Parathyroid adenoma (tissue), 2 donors: Measurements from ENCODE around the gene PRKCE.

Experiments
- H2AFZ ChIP-seq: fragments of 300-600 bp; sonication (generic); one replicate; pipeline ENCODE4 v1.7.0; 2017; ENCODE audit warnings: antibody characterized with exemption, mild to moderate bottlenecking
- H3K27ac ChIP-seq: fragments of 300-600 bp; sonication (generic); one replicate; pipeline ENCODE4 v1.7.0; 2017
- H3K27me3 ChIP-seq: fragments of 300-600 bp; sonication (generic); one replicate; pipeline ENCODE4 v1.7.0; 2017; ENCODE audit warnings: low read length; ENCODE audit not compliant: control insufficient read depth, insufficient read depth
- H3K36me3 ChIP-seq: fragments of 300-600 bp; sonication (generic); one replicate; pipeline ENCODE4 v1.7.0; 2017; ENCODE audit warnings: low read length; ENCODE audit not compliant: control insufficient read depth, insufficient read depth
- H3K4me1 ChIP-seq: fragments of 300-600 bp; sonication (generic); one replicate; pipeline ENCODE4 v1.7.0; 2017; ENCODE audit warnings: control low read depth
- H3K4me2 ChIP-seq: fragments of 300-600 bp; sonication (generic); one replicate; pipeline ENCODE4 v1.7.0; 2017; ENCODE audit warnings: low read length
- H3K4me3 ChIP-seq: fragments of 300-600 bp; sonication (generic); one replicate; pipeline ENCODE4 v1.7.0; 2017; ENCODE audit warnings: low read depth, low read length
- H3K79me2 ChIP-seq: fragments of 300-600 bp; sonication (generic); one replicate; pipeline ENCODE4 v1.7.0; 2017; ENCODE audit warnings: control low read depth
- H3K9ac ChIP-seq: fragments of 300-600 bp; sonication (generic); one replicate; pipeline ENCODE4 v1.7.0; 2017; ENCODE audit warnings: mild to moderate bottlenecking
- H3K9me3 ChIP-seq: fragments of 300-600 bp; sonication (generic); one replicate; pipeline ENCODE4 v1.7.0; 2017; ENCODE audit warnings: low read length; ENCODE audit not compliant: control insufficient read depth
- CTCF ChIP-seq: fragments of 300-600 bp; sonication (generic); IDR thresholded peaks from one replicate; pipeline ENCODE4 v1.7.0; 2017; ENCODE audit warnings: antibody characterized with exemption, mild to moderate bottlenecking
- donor health status: primary hyperparathyroidism.

The PRKCE gene

DNA sequence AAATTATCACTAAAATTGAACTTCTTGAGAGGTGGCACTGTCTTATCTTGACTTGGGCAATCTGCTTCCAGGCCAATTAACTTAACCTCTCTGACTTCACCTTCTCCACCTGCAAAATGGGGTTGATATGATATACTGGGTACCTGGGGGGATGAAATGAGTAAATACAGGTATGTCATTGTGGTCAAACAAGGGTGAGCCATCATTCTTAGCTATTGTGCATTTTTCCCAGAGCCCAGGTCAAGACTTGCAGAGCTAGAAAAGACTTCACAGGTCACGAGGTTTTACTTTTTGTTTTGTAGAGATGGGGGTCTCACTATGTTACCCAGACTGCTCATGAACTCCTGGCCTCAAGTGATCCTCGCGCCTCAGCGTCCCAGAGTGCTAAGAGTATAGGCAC, 145.0 kb downstream of the PRKCE start:
- Histone ChIP-seq H3K27ac (no peak overlapping the region), H3K4me1 (peaks cover 15% of the 10 kb centered on the region), H3K4me3 (no peak overlapping the region), H3K79me2 (peaks cover 73% of the 10 kb centered on the region), H3K36me3 (no peaks in the 10 kb centered on the region), H3K27me3 (no peaks in the 10 kb centered on the region), H3K9ac (no peak overlapping the region), H3K9me3 (no peaks in the 10 kb centered on the region), H2AFZ (no peak overlapping the region), H3K4me2 (no peak overlapping the region)
- TF ChIP-seq CTCF: no peak

DNA sequence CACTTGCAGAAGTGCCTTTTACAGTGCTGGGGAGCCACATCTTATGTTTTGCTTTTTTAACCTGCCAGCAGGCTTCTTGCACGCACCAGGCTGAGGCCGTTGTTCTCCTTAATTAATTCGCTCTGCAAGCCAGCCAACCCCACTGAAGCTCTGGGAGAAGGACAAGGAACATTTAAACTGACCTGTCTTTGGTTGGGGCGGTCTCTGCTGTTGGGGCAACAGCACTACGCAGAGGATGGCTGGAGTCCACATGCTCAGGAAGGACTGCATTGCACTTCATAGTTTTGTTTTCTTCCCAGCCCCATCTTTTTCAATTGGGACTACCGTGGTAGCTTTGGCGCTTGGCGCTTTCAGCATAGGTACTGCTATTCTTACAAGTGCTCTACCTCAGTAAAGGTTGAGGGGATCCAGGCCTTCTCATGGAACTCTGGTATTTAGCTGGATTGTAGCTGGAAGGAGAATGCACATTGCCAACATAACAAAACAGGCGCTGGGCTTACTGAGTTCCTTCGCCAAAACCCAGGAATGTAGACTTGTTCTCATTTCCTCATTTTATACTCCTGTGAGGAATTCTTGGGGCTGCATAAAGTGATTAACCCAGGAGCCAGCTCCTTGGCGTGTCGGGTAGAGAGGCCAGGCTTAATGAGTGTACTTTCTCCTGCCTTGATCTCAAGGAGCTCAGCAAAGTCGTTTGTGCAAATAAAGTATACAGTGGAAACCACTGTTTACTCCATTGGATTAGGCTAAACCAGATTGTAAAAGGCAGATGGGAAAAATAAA, 146.2 kb downstream of the PRKCE start:
- Histone ChIP-seq H3K79me2 (peaks cover 66% of the 10 kb centered on the region), H2AFZ (no peak overlapping the region), H3K4me2 (no peak overlapping the region), H3K9ac (no peak overlapping the region), H3K27ac (no peak overlapping the region), H3K27me3 (no peaks in the 10 kb centered on the region), H3K4me1 (peaks cover 6% of the 10 kb centered on the region), H3K36me3 (no peaks in the 10 kb centered on the region), H3K9me3 (no peaks in the 10 kb centered on the region), H3K4me3 (no peak overlapping the region)
- no peak for TF ChIP-seq CTCF

- H3K9ac ChIP-seq: no peak overlapping the region
- no peaks in the 10 kb centered on the region for H3K9me3 ChIP-seq
- no peaks in the 10 kb centered on the region for H3K27me3 ChIP-seq
- H3K79me2 ChIP-seq: peaks cover 65% of the 10 kb centered on the region
- no peaks in the 10 kb centered on the region for H3K36me3 ChIP-seq
- H3K27ac ChIP-seq: no peak overlapping the region
- H2AFZ ChIP-seq: no peak overlapping the region
- no peak for TF ChIP-seq CTCF
- H3K4me1 ChIP-seq: no peaks in the 10 kb centered on the region
- H3K4me3 ChIP-seq: no peak overlapping the region
- H3K4me2 ChIP-seq: no peak overlapping the region
These were observed 148.4 kb downstream of the PRKCE start for GRCh38 chr2:45799679-45800381.

- no peaks in the 10 kb centered on the region for H3K9me3 ChIP-seq
- peaks cover 62% of the 10 kb centered on the region for H3K79me2 ChIP-seq
- no peak overlapping the region for H3K4me3 ChIP-seq
- H3K9ac ChIP-seq: no peak overlapping the region
- no peak for TF ChIP-seq CTCF
- no peaks in the 10 kb centered on the region for H3K27me3 ChIP-seq
- no peaks in the 10 kb centered on the region for H3K4me1 ChIP-seq
- no peak overlapping the region for H2AFZ ChIP-seq
- H3K27ac ChIP-seq: no peak overlapping the region
- no peak overlapping the region for H3K4me2 ChIP-seq
- no peaks in the 10 kb centered on the region for H3K36me3 ChIP-seq
These were observed 151.1 kb downstream of the PRKCE start for GRCh38 chr2:45802499-45803138.
